ENCODE results near the gene XRCC3.

Gene XRCC3

DNA sequence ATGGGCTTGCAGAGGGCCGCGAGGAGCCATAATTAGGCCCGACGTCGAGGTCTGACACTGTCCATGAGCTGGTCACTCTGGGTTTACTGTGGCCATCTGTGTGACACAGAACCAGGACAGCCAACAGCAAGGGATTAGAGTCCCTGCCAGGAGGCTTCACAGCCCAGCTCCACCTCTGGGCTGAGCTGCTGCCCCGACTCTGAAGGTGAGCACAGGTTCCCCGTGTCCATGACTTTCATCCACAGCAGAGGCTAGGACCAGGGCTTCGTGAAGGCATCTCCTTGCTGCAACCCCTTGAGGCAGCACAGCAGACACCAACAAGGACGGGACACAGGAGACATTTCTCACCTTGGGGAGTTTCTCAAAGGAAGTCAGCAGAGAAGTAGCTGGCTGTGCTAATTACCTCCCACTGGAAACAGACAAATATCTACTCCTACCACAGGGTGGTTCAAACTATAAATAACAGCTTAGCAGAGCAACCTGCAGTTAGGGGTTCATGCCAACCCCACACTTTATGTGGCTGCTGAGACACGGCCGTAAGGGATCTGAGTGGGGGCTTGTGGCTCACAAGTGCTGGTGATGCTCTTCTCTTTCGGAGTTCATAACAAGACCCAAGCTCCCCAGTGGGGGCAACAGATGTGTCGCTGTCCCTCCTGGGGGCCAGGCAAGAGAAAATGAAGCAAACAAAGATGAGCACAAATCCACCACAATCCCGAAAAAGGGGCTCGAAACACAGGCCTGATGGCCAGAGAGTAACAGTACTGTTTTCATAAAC is 29.6 kb upstream of the XRCC3 start:
- peaks cover 9% of the 10 kb centered on the region for H3K36me3 Mint-ChIP-seq (ENCODE audit: insufficient read depth)

DNA sequence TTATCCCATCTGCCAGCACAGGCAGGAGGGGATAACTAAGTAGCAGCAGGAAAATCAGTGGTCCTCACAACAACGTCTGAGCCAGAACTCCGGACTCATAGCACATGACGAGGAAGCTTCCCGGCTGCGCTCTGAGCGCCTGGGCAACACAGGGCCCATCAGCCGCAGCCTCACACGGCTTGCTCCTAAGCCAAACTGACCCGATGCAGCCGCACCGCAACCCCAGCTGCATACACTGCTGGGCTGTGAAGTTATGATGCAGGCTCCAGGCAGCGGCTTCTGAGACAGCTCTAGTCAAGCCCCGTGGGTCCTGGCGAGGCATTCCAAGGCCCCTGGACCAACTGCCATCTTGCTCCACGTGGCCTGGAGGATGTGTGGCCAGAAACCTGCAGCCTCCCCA is 28.4 kb upstream of the XRCC3 start:
- no peak for ATAC-seq (replicated peaks; ENCODE audit: extremely low read depth, poor library complexity, severe bottlenecking)
- Mint-ChIP-seq H3K9me3 (no peaks in the 10 kb centered on the region), H3K27ac (ENCODE audit: low read depth) (no peak overlapping the region)

More for the DNA sequence above, 29.6 kb upstream of the XRCC3 start:
- no peaks in the 10 kb centered on the region for H3K27me3 Mint-ChIP-seq
- no peaks in the 10 kb centered on the region for H3K9me3 Mint-ChIP-seq
- DNase-seq (ENCODE audit: low spot score in 2 of 2) (no peak), ATAC-seq (replicated peaks; ENCODE audit: extremely low read depth, poor library complexity, severe bottlenecking) (no peak)
- H3K27ac Mint-ChIP-seq (ENCODE audit: low read depth): no peak overlapping the region
- no peak overlapping the region for H3K4me3 Mint-ChIP-seq
- H3K4me1 Mint-ChIP-seq: peaks cover 12% of the 10 kb centered on the region

GRCh38 chr14:103742499-103743255 is 27.4 kb upstream of the XRCC3 start:
- no peaks in the 10 kb centered on the region for H3K27me3 Mint-ChIP-seq
- no peaks in the 10 kb centered on the region for H3K9me3 Mint-ChIP-seq
- no peak for ATAC-seq (replicated peaks; ENCODE audit: extremely low read depth, poor library complexity, severe bottlenecking)
- no peak overlapping the region for H3K4me3 Mint-ChIP-seq
- peaks cover 7% of the 10 kb centered on the region for H3K36me3 Mint-ChIP-seq (ENCODE audit: insufficient read depth)
- no peak for DNase-seq (ENCODE audit: low spot score in 2 of 2)
- H3K4me1 Mint-ChIP-seq: peaks cover under 1% of the 10 kb centered on the region
- no peak overlapping the region for H3K27ac Mint-ChIP-seq (ENCODE audit: low read depth)

More for the DNA sequence above, 28.4 kb upstream of the XRCC3 start:
- Mint-ChIP-seq H3K4me3 (no peak overlapping the region), H3K27me3 (no peaks in the 10 kb centered on the region), H3K4me1 (peaks cover 10% of the 10 kb centered on the region), H3K36me3 (ENCODE audit: insufficient read depth) (peaks cover 11% of the 10 kb centered on the region)
- no peak for DNase-seq (ENCODE audit: low spot score in 2 of 2)

- H3K4me3 Mint-ChIP-seq: no peak overlapping the region
- no peaks in the 10 kb centered on the region for H3K27me3 Mint-ChIP-seq
- peaks cover 10% of the 10 kb centered on the region for H3K36me3 Mint-ChIP-seq (ENCODE audit: insufficient read depth)
- H3K4me1 Mint-ChIP-seq: no peaks in the 10 kb centered on the region
- no peak for ATAC-seq (replicated peaks; ENCODE audit: extremely low read depth, poor library complexity, severe bottlenecking)
- no peak for DNase-seq (ENCODE audit: low spot score in 2 of 2)
- H3K9me3 Mint-ChIP-seq: no peaks in the 10 kb centered on the region
- no peak overlapping the region for H3K27ac Mint-ChIP-seq (ENCODE audit: low read depth)
These were observed 26.6 kb upstream of the XRCC3 start for GRCh38 chr14:103741876-103742275.

- H3K36me3 Mint-ChIP-seq (ENCODE audit: insufficient read depth): peaks cover 10% of the 10 kb centered on the region
- DNase-seq (ENCODE audit: low spot score in 2 of 2) (no peak), ATAC-seq (replicated peaks; ENCODE audit: extremely low read depth, poor library complexity, severe bottlenecking) (no peak)
- H3K27me3 Mint-ChIP-seq: no peaks in the 10 kb centered on the region
- H3K4me1 Mint-ChIP-seq: no peaks in the 10 kb centered on the region
- H3K27ac Mint-ChIP-seq (ENCODE audit: low read depth): no peak overlapping the region
- no peak overlapping the region for H3K4me3 Mint-ChIP-seq
- no peaks in the 10 kb centered on the region for H3K9me3 Mint-ChIP-seq
These were observed 25.9 kb upstream of the XRCC3 start for GRCh38 chr14:103740991-103741689.

- no peak for ATAC-seq (replicated peaks; ENCODE audit: extremely low read depth, poor library complexity, severe bottlenecking)
- Mint-ChIP-seq H3K27me3 (no peaks in the 10 kb centered on the region), H3K4me3 (no peak overlapping the region), H3K4me1 (no peaks in the 10 kb centered on the region), H3K27ac (ENCODE audit: low read depth) (no peak overlapping the region), H3K36me3 (ENCODE audit: insufficient read depth) (peaks cover 11% of the 10 kb centered on the region), H3K9me3 (no peaks in the 10 kb centered on the region)
- DNase-seq (ENCODE audit: low spot score in 2 of 2): no peak
These were observed 24.7 kb upstream of the XRCC3 start for GRCh38 chr14:103739793-103740501.

DNA sequence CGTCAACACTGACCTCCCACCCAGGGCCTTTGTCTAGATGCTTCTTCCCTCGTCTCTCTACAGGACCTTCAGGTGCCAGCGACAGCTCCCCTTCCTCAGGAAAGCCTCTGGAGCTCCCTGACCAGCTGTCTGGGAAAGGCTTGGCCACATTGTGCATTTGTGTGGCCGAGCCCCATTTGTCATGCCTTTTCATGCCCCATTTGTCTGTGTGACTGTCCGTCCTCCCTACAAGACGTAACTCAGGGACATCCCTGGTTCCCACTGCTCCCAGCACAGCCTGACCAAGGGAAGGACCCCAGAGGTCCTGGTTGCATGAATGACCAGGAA is 24.2 kb upstream of the XRCC3 start:
- ATAC-seq (replicated peaks; ENCODE audit: extremely low read depth, poor library complexity, severe bottlenecking): no peak
- H3K4me1 Mint-ChIP-seq: no peaks in the 10 kb centered on the region
- no peaks in the 10 kb centered on the region for H3K27me3 Mint-ChIP-seq
- peaks cover 12% of the 10 kb centered on the region for H3K36me3 Mint-ChIP-seq (ENCODE audit: insufficient read depth)
- no peak overlapping the region for H3K4me3 Mint-ChIP-seq
- DNase-seq (ENCODE audit: low spot score in 2 of 2): no peak
- H3K27ac Mint-ChIP-seq (ENCODE audit: low read depth): no peak overlapping the region
- no peaks in the 10 kb centered on the region for H3K9me3 Mint-ChIP-seq

GRCh38 chr14:103738701-103739451 is 23.6 kb upstream of the XRCC3 start:
- no peaks in the 10 kb centered on the region for H3K9me3 Mint-ChIP-seq
- H3K36me3 Mint-ChIP-seq (ENCODE audit: insufficient read depth): peaks cover 13% of the 10 kb centered on the region
- ATAC-seq (replicated peaks; ENCODE audit: extremely low read depth, poor library complexity, severe bottlenecking): no peak
- no peaks in the 10 kb centered on the region for H3K4me1 Mint-ChIP-seq
- H3K4me3 Mint-ChIP-seq: no peak overlapping the region
- no peaks in the 10 kb centered on the region for H3K27me3 Mint-ChIP-seq
- no peak for DNase-seq (ENCODE audit: low spot score in 2 of 2)
- H3K27ac Mint-ChIP-seq (ENCODE audit: low read depth): no peak overlapping the region

DNA sequence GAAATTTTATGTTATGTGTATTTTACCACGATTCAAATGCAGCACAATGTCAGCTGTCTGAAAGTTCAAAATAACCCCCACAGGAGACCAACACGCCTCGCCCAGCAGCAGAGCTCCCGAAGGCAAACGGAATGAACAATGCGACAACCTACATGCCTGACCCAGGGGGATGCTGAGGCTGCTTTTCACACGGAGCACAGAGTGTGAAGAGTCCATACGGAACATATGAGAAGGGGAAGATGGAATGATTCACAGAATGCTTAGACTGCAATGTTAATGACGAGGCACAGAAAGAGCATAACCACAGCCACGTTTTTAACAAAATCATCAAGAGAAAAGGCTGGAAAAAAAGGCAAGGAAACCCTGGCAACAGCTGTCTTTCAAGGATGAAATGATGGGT is 22.9 kb upstream of the XRCC3 start:
- DNase-seq (ENCODE audit: low spot score in 2 of 2) (no peak), ATAC-seq (replicated peaks; ENCODE audit: extremely low read depth, poor library complexity, severe bottlenecking) (no peak)
- Mint-ChIP-seq H3K4me1 (no peaks in the 10 kb centered on the region), H3K4me3 (no peak overlapping the region), H3K27me3 (no peaks in the 10 kb centered on the region), H3K27ac (ENCODE audit: low read depth) (no peak overlapping the region), H3K36me3 (ENCODE audit: insufficient read depth) (peaks cover 13% of the 10 kb centered on the region), H3K9me3 (no peaks in the 10 kb centered on the region)

DNA sequence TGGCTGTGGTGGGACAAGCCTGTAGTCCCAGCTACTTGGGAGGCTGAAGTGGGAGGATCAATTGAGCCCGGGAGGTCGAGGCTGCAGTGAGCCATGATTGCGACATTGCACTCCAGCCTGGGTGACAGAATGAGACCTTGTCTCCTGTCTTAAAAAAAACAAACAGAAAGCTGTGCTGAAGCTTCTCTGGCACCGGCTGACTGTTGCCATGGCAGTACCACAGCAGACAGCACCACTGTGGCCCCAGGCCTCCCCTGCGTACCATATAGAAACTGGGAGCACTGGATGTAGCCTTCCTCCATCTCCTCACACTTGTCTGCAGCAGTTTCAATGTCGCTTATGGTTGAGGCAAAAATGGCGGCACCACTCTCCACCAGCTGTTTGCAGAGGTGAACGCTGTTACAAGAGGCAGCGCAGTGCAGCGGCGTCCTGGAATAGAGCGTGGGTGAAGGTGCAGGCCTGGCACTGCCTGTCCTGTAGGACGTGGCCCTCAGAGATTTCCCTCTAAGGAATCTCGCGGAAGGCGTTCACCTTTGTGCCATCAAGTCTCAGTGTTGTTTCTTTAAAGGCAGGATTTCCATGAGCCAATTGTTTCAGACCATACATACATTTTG is 22.3 kb upstream of the XRCC3 start:
- Mint-ChIP-seq H3K9me3 (no peaks in the 10 kb centered on the region), H3K36me3 (ENCODE audit: insufficient read depth) (peaks cover 13% of the 10 kb centered on the region), H3K27ac (ENCODE audit: low read depth) (no peak overlapping the region), H3K4me3 (no peak overlapping the region), H3K4me1 (no peaks in the 10 kb centered on the region), H3K27me3 (no peaks in the 10 kb centered on the region)
- no peak for ATAC-seq (replicated peaks; ENCODE audit: extremely low read depth, poor library complexity, severe bottlenecking)
- DNase-seq (ENCODE audit: low spot score in 2 of 2): no peak

GRCh38 chr14:103736546-103737431 is 21.5 kb upstream of the XRCC3 start:
- peaks cover 9% of the 10 kb centered on the region for H3K36me3 Mint-ChIP-seq (ENCODE audit: insufficient read depth)
- DNase-seq (ENCODE audit: low spot score in 2 of 2): no peak
- no peaks in the 10 kb centered on the region for H3K4me1 Mint-ChIP-seq
- no peak for ATAC-seq (replicated peaks; ENCODE audit: extremely low read depth, poor library complexity, severe bottlenecking)
- no peak overlapping the region for H3K4me3 Mint-ChIP-seq
- H3K27ac Mint-ChIP-seq (ENCODE audit: low read depth): no peak overlapping the region
- H3K9me3 Mint-ChIP-seq: no peaks in the 10 kb centered on the region
- H3K27me3 Mint-ChIP-seq: no peaks in the 10 kb centered on the region
